HG02642 (cell line): Measurements from ENCODE around the gene ZMYND8.
"Not testable (repeated sequence)": the region's sequence is repeated elsewhere in the genome, so short reads cannot be mapped to it uniquely, and the experiment has no call there.

ENCODE experiments used
- ATAC-seq: cut with Tn5 transposase; IDR thresholded peaks from one replicate; pipeline ENCODE4 v1.9.1; 2021; ENCODE audit warnings: mild to moderate bottlenecking; ENCODE audit not compliant: unreplicated experiment, poor library complexity

ZMYND8 gene

DNA sequence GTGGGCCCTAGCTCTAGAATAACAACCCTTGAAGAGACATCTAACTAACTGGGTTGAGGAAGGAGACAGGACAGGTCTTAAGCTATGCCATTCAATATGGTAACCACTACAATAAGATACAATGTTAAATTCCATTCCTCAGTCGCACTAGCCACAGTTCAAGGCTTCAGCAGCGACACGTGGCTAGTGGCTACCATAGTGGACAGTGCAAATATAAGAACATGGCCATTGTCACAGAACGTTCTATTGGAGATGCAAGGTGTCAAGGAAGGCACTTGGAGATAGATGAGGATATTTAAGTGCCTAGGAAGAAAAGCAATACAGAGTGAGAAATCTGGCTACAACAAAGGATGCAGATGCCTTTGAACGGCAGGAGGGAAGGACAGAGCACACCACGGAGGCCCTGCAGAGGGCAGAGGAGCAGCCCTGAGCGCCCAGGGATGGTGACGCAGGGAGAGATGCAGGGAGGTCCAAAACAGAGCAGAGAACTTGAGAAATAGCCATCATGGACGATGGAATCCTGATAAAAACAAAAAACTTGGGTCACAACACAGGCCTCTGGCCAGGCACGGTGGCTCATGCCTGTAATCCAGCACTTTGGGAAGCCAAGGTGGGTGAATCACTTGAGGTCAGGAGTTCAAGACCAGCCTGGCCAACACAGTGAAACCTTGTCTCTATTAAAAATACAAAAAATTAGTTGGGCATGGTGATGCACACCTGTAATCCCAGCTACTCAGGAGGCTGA is 140.7 kb downstream of the ZMYND8 start:
- no peak for ATAC-seq

DNA sequence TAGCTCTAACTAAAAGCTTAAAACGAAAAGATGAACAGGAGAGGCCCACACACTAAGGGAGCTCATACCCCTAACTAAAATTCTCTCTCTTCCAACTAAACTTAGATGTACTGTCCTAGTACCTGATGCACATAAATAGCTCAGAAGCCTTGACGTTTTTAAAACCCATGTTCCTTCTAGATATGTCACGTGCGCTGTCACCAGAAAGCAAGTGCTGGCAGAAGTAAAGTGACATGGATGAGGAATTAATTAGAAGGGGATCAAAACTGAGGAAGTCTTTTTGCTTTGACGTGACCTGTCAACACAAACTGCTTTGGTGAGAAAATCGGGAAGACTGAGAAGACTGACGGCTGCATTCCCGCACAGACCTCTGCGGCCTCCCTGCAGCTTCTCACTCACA is 142.5 kb downstream of the ZMYND8 start:
- ATAC-seq: no peak

DNA sequence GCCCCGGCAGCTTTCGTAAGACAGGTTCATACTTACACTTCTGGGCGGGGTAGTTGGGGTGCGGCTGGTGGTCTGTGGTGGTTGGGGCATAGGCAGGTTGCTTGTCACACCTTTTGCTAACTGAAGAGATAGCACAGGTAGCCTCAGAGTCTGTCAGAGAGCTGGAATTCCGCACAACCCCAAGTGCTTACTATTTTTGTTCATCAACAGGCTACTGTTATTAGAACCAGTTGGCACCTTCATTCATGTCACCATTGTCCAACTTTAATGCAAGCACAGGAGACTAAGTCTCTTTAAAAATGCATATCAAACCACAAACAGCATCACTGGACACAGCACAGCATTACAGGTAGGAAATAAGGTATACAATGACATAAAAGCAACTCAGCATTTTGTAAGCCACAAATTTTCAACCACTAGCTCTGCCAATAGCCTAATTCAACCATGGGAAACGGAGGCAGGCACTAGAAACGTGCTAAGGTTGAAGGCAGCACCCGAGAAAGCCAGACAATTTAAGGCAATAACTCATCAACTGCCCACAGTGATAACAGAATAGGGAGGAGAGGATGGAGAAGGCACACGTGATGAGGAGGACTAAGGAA is 143.8 kb downstream of the ZMYND8 start:
- no peak for ATAC-seq

DNA sequence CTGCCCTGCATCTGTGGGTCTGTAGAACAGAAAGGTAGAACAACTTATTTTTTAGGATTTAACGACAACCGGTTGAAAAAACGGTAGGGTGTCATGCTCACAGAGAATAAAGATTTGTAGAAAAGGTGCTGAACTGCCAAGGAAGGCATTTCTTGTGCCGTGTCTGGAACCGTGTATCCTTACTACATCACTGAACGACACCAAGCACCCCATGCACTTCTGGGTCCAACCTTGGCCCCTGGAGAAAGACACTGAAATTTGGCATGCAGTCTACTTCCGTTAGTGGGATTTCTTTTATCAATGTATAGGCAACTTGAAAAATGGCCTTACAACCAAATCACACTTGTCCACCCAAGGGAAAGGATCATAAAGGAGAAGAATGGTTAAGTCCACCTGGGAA is 145.5 kb downstream of the ZMYND8 start:
- no peak for ATAC-seq

DNA sequence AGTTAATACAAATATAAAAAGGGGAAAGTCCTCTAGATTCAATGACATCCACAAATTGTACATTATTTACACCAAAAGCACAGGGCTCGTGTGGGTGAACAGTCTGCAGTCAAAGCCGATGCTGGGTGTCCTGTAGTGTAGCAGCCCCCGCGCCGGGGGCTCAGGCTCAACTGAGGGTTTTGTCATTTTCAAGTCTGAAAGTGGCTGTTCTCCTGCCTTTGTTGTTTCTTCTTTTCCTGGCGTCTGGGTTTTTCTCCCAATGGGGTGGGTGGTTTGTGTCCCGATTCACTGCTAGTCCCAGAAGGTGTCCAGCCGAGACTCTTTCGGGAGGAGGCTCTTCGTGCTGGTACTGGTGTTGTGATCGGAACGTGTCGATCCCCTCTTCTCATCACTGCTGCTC is 146.0 kb downstream of the ZMYND8 start:
- ATAC-seq: no peak

DNA sequence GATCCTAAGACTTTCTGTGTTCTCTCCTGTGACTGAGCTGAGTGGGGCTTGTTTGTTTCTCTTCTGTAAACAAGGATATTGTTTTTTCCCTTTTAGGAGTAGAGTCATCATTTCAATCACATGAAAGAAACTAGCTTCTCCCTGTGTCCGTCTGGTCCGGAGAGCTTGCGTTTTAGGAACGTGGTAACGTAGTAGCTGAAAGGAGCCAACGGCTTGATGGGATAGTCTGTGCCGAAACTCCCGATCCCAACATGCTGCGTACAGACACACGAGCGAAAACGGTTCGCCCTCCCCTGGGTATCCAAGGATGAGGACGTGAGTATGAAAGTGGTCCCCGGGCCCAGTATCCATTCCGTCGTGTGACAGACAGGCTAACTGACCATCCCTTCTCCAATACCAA is 146.5 kb downstream of the ZMYND8 start:
- no peak for ATAC-seq

DNA sequence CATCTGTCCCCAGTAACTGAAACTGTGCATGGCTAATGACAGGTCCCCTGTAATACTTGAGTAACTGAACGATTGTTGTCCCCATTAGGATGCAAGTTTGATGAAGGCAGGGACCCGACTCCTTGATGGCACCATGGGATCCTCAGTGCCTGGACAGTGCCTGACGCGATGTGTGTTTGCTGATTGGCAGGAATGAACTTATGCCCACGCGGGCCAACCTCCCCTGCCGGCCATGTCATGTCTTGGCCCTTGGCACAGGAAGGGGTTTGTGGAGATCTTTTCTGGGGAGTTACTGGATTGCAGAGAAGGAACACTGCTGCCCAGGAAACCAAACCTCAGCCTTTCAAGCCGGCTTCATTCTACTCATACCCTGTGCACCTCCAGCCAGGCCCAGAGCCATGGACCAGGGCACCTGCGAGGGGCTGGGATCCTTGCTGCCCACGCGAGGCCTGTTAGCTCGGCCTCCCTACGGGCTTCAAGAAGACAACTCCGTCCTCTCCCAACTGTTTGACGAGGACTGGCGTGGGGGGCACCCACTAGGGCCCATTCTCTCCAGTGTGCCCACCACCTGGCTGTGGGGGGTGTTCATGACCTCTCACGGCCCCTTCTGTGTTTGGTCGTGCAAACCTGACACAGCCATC is 147.8 kb downstream of the ZMYND8 start:
- no peak for ATAC-seq

DNA sequence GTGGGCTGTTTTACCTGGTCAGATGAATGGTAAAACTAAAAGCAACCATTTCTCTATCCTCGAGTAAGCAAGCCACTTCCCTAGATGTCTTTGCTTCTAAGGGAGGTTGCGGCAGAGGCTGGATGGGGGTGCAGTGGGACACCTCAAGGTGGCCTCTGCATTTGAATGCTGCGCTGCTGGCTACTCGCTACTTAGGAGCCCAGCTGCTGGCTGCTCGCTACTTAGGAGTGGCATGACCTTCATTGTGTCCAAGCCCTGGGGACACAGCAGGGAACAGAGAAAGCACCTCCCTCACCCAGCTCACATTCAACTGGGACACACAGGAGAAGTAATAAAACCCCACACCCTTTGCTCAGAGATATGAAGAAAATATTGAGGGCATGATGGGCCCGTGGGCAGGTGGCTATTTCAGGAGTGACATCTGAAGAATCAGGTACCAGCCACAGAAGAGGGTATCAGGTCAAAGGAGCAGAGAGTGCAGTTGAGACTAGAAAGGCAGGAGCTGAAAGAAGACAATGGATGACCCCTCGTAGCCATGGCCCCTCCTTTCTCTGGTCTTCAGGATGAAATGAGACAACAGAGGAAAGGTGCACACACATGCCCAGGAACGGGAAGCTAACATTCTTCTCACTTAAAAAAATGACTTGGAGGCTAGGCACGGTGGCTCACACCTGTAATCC is 149.4 kb downstream of the ZMYND8 start:
- ATAC-seq: no peak

DNA sequence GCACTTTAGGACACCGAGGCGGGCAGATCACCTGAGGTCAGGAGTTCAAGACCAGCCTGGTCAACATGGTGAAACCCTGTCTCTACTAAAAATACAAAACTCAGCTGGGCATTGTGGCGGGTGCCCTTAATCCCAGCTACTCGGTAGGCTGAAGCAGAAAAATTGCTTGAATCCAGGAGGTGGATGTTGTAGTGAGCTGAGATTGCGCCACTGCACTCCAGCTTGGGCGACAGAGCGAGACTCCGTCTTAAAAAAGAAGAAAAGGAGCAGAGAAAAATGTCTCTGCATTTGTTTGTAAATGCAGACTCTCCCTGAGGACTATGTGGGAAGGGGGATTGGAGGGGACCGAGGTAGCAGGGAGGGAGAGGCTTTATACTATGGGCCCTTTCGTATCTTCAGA is 149.9 kb downstream of the ZMYND8 start:
- not testable (repeated sequence) for ATAC-seq

DNA sequence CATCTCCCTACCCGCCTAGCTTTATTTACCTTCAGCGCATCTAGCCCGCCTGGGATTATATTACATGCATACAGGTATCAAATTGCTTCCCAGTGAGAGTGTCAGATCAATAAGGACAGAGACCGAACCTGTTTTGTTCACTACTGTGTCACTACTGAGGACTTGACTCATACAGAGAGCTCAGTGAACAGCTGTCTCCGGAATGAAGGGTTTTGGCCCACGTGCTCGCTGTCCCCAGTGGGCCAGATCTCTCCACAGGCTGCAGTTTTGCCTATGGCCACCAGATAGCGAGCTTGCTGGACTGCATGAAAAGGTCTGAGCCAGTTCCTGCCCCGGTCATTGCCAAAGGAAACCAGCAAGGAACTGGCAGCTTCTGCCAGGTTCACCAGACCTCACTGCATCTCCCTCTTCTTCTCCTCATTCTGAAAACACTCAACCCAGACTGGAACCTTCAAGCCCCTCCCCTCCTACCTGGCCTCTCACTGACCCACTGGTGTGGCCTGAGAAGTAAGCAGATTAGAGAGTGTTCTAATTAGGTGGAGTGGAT is 150.8 kb downstream of the ZMYND8 start:
- ATAC-seq: no peak

DNA sequence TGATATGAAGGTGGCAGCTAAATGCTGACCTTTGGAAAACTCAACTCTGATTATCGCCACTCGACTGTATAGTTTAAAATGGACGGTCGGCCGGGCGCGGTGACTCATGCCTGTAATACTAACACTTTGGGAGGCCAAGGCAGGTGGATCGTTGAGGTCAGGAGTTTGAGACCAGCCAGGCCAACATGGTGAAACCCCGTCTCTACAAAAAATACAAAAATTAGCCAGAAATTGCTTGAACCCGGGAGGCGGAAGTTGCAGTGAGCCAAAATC is 151.7 kb downstream of the ZMYND8 start:
- ATAC-seq: not testable (repeated sequence)

DNA sequence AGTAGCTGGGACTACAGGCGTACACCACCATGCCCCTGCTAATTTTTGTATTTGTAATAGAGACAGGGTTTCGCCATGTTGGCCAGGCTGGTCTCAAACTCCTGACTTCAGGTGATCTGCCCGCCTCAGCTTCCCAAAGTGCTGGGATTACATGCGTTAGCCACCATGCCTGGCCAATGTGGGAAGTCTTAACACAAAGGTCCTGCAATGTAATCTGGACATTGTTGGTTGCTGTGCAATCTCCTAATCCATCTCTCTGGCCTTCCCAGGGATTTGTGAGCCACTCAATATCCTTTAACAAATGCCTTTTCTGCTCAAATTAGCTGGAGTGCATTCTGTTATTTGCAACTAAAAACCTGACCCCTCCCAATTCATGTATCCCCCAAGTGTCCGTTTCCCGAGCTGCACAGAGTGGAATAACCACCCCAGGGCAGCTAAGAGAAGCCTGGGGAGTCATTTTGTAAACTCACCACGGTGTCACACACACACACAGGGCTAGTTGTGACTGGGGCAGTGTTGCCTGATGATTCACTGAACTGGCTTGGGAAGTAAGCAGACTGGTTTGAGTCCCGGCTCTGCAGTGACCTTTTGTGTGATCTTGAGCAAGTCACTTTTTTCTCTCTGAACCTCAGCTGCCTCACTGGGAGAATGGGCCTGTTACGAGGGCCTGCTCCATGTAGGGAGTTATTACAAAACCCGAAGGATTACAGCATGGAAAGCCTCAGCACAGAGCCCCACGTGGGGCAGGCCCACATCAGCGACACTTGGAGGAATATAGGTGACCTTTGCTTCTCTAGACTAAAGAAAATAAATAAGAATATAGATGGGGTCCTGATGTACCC is 152.3 kb downstream of the ZMYND8 start:
- no peak for ATAC-seq

DNA sequence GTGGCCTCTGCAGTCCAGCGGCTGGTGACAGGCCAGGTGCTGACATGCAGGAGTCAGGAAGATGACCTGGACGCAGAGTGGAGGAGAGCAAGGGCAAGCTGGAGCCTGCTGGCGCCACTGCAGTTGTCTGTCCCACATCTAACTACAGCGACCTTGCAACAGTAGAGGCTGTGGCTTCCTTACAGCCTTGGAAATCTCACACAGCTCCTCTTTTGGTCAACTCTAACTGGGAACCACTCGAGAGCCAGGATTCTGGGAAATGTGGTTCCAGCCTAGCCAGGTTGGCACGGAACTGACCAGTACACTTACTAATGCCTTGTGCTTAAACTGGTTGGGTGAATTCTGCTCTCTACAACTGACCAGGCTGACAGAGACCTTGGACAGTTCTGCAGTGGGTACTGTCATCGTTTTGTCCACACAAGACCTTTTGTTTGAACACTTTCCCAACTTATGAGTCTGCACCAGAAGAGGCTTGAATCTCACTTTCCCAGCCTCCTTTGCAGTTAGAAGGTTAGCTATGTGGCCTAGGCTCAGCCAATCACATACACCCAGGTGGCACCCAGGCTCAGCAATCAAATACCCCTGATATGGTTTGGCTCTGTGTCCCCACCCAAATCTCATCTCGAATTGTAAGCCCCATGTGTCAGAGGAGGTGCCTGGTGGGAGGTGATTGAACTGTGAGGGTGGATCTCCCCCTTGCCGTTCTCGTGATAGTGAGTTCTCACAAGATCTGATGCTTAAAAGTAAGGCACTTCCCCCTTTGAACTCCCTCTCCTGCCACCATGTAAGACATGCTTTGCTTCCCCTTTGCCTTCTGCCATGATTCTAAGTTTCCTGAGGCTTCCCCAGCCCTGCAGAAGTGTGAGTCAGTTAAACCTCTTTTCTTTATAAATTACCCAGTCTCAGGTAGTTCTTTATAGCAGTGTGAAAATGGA is 153.5 kb downstream of the ZMYND8 start:
- no peak for ATAC-seq

DNA sequence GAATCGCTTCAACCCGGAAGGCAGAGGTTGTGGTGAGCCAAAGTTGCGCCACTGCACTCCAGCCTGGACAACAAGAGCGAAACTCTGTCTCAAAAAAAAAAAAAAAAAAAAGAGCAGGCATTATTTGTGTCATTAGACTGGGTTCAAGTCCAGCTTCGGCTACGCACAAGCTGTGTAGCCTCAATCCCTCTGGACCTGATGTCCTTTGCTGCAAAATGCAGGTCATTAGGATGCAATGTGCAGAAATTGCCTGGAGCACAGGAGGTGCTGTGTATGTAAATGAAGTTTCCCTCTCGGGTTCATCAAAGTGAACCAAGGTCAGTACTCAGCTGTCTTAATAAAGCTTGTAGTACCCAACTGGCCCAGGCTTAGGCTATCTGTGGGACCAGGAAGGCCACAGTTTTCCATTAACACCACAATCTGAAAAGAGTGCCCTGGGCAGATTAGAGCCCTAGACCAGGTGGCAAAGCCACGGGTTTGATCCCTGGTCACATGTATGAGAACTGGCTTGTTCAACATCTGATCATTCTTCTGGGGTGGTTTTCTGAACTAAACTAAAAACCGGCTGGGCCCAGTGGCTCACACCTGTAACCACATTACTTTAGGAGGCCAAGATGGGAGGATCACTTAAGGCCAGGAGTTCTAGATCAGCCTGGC is 155.3 kb downstream of the ZMYND8 start:
- no peak for ATAC-seq

DNA sequence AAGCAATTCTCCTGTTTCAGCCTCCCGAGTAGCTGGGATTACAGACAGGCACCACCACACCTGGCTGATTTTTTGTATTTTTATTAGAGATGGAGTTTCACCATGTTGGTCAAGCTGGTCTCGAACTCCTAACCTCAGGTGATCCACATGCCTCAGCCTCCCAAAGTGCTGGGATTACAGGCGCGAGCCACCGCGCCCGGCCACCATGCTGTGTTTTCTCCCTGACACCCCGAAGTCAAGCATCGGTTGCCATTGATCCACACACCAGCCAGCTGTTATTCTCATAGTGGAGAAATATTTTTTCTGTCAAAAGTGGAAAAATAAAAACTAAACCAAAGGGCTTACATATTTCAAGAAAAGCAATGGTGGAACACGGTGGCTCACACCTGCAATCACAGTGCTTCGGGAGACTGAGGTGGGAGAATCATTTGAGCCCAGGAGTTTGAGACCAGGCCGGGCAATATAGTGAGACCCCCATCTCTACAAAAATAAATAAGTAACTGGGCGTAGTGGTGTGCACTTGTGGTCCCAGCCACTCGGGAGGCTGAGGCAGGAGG is 157.4 kb downstream of the ZMYND8 start:
- ATAC-seq: no peak

DNA sequence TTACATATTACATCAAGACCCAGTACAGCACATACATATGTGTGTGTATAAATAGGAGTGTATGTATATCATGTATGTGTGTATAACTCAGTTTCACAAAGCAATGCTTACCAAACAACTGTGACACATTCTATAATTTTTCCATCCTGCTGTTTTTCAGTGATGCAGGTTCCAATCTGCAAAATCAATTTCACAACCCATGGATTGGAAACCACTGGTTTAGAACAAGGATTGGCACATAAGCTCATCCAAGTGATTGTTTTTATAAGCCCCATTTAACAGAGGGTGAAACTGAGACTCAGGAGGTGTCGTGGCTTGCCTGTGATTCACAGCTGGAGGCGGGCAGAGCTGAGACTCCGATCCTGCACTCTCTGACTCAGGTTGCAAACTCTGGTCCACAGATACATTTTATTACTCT is 158.2 kb downstream of the ZMYND8 start:
- no peak for ATAC-seq

DNA sequence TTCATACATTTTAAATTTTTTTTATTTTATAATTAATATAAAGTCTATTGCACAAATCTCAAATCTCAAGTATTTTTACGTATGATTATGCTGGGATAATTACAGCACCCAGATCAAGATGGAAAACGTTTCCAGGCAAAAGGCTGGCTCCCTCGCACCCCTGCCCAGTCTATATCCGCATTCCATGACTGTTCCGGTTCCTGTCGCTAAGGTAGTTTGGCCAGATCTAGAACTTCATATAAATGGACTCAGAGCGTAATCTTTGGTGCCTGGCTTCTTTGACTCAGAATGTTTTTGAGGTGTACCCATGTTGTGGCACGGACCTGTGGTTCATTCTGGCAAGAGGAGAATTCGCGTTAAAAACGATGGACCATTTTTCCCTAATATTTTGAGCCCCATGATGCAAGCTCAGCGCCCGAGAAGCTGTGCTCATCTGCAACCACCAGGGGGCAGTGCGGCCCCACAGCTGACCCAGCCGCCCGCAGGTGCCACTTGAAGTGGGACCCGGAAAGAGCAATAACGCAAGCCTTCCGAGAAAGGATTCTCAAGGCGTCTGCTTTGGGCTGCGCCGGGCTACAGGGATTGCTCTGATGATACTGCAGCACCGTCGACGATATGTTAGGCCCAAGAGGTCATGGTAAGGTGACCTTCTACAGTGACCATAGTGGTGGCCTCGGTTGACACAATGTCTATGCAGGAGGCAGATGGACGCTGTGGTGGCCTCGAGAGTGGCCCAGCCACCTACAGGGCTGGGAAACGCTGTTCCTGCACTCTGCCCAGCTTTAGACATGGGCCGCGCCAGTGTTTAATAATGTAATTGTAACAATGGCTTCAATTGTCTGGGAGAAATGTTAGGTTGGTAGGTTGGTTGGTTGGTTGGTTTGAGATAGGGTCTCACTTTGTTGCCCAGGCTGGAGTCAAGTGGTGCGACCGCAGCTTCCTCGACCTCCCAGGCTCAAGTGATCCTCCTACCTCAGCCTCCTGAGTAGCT is 160.1 kb downstream of the ZMYND8 start:
- ATAC-seq: peak; percentile 67
